Measurements from ENCODE around the gene FLNC. TPM values are rescaled to one million over a fixed set of nuclear protein-coding genes. Genes with fewer than 3 reads are reported as not detected.

The FLNC gene
- total RNA-seq, 1 donor from 2014 or later: 149 TPM

- H3K4me3 ChIP-seq (ENCODE audit: low read depth, low read length): no peak overlapping the region
- TF ChIP-seq CTCF (conservative IDR thresholded peaks at IDR 0.05; ENCODE audit: low read depth, low read length): no peak
- DNase-seq (ENCODE audit: low read depth): no peak
Measured at GRCh38 chr7:128887169-128888038, 57.2 kb downstream of the FLNC start.

- no peak for TF ChIP-seq CTCF (conservative IDR thresholded peaks at IDR 0.05; ENCODE audit: low read depth, low read length)
- no peak overlapping the region for H3K4me3 ChIP-seq (ENCODE audit: low read depth, low read length)
- DNase-seq (ENCODE audit: low read depth): no peak
Measured at GRCh38 chr7:128888039-128888755, 58.0 kb downstream of the FLNC start.

- DNase-seq (ENCODE audit: low read depth): no peak
- no peak overlapping the region for H3K4me3 ChIP-seq (ENCODE audit: low read depth, low read length)
- TF ChIP-seq CTCF (conservative IDR thresholded peaks at IDR 0.05; ENCODE audit: low read depth, low read length): no peak
Measured at GRCh38 chr7:128888756-128889095, 58.5 kb downstream of the FLNC start.

DNA sequence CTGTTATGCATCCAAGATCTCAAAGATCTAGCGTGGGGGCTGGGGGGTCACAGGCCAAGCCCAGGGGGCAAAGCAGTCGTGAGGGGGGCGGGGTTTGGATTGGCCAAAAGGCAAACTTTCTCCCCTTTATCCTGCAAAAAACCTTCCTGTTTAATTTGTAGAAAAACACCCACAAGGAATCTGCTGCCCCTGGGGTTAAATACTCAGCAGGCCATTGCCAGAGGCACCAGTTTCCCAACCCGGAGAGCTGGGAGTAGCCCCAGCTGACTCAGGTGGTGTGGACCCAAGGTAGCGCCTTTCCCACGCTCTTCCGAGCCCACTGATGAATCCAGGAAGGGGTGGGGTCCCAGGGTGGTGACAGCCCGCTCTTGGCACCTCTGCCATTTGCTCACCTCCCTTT, 58.9 kb downstream of the FLNC start:
- no peak overlapping the region for H3K4me3 ChIP-seq (ENCODE audit: low read depth, low read length)
- TF ChIP-seq CTCF (conservative IDR thresholded peaks at IDR 0.05; ENCODE audit: low read depth, low read length): no peak
- no peak for DNase-seq (ENCODE audit: low read depth)

DNA sequence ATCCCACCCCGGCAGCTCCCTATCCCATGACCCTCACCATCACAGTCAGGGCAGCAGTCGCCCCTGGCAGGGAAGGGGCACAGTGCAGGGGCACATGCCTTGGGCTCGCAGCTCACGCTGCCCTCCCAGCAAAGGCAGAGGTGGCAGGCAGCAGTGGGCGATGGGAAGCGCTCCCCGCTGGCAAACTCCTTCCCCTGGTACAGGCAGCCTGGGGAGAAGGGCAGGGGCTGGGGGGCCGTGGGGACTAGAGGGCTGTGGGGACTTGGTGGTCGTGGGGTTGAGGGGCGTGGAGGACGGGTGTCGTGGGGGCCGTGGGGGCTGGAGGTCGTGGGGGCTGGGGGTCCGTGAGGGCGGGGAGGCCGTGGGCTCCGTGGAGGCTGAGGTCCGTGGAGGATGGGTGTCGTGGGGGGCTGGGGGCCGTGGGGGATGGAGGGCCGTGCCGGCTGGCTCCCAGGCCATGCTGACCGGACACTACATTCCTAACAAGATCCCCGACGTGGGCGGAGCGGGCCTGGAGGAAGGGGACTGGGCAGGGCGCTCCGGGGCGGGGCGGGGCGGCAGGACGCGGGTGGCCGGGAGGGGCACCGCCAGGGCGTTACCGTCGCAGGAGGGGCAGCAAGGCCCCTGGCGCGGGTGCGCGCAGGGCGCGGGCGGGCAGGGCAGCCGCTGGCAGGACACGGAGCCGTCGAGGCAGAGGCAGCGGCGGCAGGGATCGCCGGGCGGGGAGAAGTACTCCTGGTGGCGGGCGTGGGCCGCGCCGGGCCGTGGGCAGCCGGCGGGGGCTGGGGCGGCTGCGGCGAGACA, 60.3 kb downstream of the FLNC start:
- no peak overlapping the region for H3K4me3 ChIP-seq (ENCODE audit: low read depth, low read length)
- no peak for DNase-seq (ENCODE audit: low read depth)
- no peak for TF ChIP-seq CTCF (conservative IDR thresholded peaks at IDR 0.05; ENCODE audit: low read depth, low read length)

DNA sequence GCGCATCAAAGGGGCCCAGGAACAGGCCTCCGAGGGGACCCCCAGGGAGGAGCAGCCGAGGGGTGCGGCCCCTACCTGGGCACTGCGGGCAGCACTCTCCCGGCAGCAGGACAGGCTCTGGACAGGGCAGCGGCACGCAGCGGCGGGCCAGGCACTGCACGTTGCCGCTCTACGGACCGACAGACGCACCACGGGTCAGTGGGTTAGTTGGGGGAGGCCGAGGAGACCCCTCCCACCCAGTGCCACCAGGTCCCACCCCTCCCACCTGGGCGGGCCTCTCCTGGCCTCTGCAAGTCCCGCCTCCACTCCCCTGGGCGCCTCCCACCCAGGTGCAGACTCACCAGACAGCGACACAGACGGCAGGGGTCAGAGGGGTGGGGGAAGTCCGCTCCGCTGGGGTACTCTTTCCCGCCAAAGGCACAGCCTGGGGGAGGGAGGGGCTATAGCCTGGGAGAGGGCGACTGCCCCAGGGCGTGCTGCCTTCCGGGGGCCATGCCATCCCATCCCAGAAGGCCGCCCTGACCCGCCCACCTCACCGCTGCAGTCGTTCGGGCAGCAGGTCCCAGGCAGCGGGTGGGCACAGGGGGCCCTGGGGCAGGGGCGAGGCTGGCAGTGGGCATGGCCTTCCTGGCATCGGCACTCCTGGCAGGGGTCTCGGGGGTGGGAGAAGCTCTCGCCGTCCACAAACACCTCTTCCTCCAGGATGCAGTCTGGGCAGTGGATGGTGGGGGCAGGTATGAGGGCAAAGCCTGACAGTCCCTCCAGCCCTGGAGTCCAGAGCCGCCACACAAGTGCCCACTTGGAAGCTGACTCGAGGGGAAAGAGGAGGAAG, 61.1 kb downstream of the FLNC start:
- no peak overlapping the region for H3K4me3 ChIP-seq (ENCODE audit: low read depth, low read length)
- no peak for DNase-seq (ENCODE audit: low read depth)
- no peak for TF ChIP-seq CTCF (conservative IDR thresholded peaks at IDR 0.05; ENCODE audit: low read depth, low read length)
